ENCODE data around the gene PTPRD.

DNA sequence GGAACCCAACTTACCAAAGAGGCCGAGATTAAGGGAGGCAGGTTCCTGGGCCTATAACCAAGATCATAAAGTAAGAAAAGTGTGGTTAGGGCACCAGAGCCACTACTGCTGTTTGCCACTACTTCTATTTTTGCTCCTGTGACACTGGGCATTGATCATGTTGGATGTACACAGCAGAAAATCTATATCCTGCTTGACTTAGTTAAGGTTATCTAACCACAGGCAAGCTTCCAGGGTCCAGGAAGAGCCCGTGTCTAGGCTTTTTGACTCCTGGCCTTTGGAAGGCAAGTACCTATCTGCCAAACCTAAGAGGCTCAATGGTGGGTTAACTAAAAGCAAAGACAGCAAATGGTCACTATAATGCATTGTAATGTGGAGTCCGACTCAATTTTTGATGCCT, 2315.8 kb downstream of the PTPRD start:
- no peak for TF ChIP-seq CTCF (IDR thresholded peaks at IDR 0.05 in 4 of 5, conservative IDR thresholded peaks at IDR 0.05 in 1 of 5)
- no peak for TF ChIP-seq POLR2A (IDR thresholded peaks at IDR 0.05)
